SKM-1 treated with dmso at 0.1 percent for 144 hours (cell line): Measurements from ENCODE around the gene RAB23.
A peak's percentile ranks its signal among the peaks of the same experiment; 100 is the strongest.
"Not testable (repeated sequence)": the region's sequence is repeated elsewhere in the genome, so short reads cannot be mapped to it uniquely, and the experiment has no call there.

Experiments used
- DNase-seq: peaks from one replicate; lab custom pipeline; 2025; ENCODE audit not compliant: unreplicated experiment; lab: John Stamatoyannopoulos, UW

RAB23 gene

GRCh38 chr6:57243526-57243925 is 21.4 kb upstream of the RAB23 start:
- not testable (repeated sequence) for DNase-seq

- no peak for DNase-seq
These were observed 20.4 kb upstream of the RAB23 start for GRCh38 chr6:57242505-57242904.

GRCh38 chr6:57226221-57226620 is 4.1 kb upstream of the RAB23 start:
- DNase-seq = no peak

- DNase-seq = no peak
These were observed 2.8 kb upstream of the RAB23 start for GRCh38 chr6:57224769-57225515.

GRCh38 chr6:57222743-57223077 is 603 bp upstream of the RAB23 start:
- no peak for DNase-seq

- DNase-seq = peak; percentile 49
These were observed 744 bp downstream of the RAB23 start for GRCh38 chr6:57221191-57221935.

- no peak for DNase-seq
These were observed 1.9 kb downstream of the RAB23 start for GRCh38 chr6:57220083-57220703.

GRCh38 chr6:57217270-57217669 is 4.8 kb downstream of the RAB23 start:
- no peak for DNase-seq

- DNase-seq = no peak
These were observed 5.6 kb downstream of the RAB23 start for GRCh38 chr6:57216235-57217101.

- no peak for DNase-seq
These were observed 6.8 kb downstream of the RAB23 start for GRCh38 chr6:57215260-57215659.

GRCh38 chr6:57210060-57210459 is 12.0 kb downstream of the RAB23 start:
- no peak for DNase-seq

- DNase-seq = no peak
These were observed 13.1 kb downstream of the RAB23 start for GRCh38 chr6:57209030-57209429.

- DNase-seq = no peak
These were observed 14.2 kb downstream of the RAB23 start for GRCh38 chr6:57207872-57208271.

- DNase-seq = no peak
These were observed 15.0 kb downstream of the RAB23 start for GRCh38 chr6:57207141-57207540.

- no peak for DNase-seq
These were observed 16.4 kb downstream of the RAB23 start for GRCh38 chr6:57205550-57206328.

GRCh38 chr6:57201718-57202117 is 20.4 kb downstream of the RAB23 start:
- no peak for DNase-seq

GRCh38 chr6:57198926-57199636 is 23.0 kb downstream of the RAB23 start:
- DNase-seq = no peak

- no peak for DNase-seq
These were observed 26.6 kb downstream of the RAB23 start for GRCh38 chr6:57195457-57195856.

GRCh38 chr6:57193177-57193576 is 28.9 kb downstream of the RAB23 start:
- no peak for DNase-seq

- no peak for DNase-seq
These were observed 32.0 kb downstream of the RAB23 start for GRCh38 chr6:57190140-57190539.
